Measurements from ENCODE around the gene ADAMTS17.

GRCh38 chr15:100140527-100141308, 201.1 kb downstream of the ADAMTS17 start:
- TF ChIP-seq CTCF (IDR thresholded peaks at IDR 0.05), result no peak
- TF ChIP-seq REST (IDR thresholded peaks at IDR 0.05; ENCODE audit: insufficient read depth in 1 of 2, low read depth in 2 of 2, low read length in 1 of 2), result no peak
